Measurements from ENCODE around the gene LSM3. TPM values are rescaled to one million over a fixed set of nuclear protein-coding genes. Genes with fewer than 3 reads are reported as not detected.

The LSM3 gene
- total RNA-seq, 1 donor from 2014 or later: 19.5 TPM

DNA sequence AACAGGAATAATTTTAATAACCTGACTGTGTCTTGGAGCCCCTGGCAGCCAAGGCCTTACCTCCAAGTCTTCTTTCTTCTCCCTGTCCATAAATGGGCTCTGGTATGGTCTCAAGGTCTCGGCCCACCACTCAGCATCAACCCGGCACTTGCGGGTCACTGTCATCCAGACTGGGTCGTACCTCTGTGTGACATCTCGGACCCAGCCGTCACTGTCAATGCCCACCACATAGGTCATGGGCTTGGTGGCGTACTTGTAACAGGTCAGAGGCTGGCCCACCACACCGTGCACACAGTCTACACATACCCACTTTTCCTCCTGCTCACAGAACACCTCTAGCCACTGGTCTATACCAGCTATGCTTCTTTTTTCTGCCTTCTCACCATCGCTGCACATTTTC lies 20.7 kb upstream of the LSM3 start:
- DNase-seq (ENCODE audit: low spot score): no peak

DNA sequence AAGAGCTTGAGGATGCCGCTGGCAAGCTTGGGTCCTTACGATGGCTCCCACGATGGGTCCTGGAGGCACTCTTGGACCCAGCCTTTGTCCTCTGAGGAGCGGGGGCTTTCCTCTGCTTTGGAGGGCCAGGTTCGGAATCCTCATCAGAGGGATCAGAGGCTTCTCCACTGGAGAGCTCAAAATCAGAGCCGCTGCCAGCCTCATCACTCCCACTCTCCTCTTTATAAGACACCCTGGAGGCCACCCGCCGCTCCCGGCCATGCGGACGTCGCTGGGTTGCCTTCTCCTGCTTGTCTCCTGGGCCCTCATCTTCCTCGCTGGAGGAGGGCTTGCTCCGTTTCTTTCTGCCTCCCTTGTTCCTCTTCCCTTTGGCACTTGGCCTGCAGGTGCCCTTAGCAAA lies 20.2 kb upstream of the LSM3 start:
- DNase-seq (ENCODE audit: low spot score): no peak

DNA sequence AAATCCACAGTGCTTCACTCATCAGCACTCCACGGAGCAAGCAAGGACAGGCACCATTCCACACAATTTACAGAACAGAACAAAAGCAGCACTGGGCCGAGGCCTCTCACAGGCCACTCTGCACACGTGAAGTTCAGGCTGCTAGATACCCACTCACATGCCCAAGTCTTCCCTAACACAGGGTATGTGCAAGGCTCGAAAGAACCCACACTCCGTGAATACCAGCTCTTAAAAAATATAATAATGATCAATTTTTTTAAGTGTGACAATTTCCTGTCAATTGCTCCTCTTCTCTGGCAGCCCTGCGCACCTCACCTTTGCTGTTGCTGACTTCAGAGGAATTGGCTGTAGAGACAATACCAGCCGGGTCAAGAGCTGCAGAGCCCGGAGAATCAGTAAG lies 19.2 kb upstream of the LSM3 start:
- no peak for DNase-seq (ENCODE audit: low spot score)

DNA sequence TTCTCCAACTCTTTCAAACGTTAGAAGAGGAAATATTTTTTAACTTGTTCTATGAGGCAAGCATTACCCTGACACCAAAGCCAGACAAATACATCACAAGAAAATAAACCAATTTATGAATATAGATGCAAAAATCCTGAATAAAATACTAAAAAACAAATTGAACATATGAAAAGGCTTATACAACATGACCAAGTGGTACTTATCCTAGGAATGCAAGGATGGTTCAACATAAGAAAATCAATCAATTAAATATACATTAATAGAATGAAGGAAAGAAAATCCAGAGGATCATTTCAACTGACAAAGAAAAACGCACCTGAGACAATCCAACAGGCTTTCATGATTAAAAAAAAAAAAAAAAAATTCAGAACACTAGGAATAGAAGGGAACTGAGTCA lies 17.3 kb upstream of the LSM3 start:
- no peak for DNase-seq (ENCODE audit: low spot score)

DNA sequence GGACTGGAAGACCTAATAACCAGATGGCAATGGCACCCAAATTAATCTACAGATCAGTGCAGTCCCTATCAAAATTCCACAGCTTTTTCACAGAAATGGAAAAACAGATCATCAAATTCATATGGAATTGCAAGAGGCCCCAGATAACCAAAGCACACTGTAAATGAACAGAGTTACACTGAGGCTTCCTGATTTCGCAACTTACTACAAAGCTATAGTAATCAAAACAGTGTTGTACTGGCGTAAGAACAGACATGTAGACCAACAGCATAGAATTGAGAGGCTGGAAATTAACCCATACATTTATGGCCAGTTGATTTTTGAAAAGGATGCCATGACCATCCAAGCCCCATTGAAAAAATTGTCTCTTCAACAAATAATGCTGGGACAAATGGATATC lies 16.4 kb upstream of the LSM3 start:
- no peak for DNase-seq (ENCODE audit: low spot score)

DNA sequence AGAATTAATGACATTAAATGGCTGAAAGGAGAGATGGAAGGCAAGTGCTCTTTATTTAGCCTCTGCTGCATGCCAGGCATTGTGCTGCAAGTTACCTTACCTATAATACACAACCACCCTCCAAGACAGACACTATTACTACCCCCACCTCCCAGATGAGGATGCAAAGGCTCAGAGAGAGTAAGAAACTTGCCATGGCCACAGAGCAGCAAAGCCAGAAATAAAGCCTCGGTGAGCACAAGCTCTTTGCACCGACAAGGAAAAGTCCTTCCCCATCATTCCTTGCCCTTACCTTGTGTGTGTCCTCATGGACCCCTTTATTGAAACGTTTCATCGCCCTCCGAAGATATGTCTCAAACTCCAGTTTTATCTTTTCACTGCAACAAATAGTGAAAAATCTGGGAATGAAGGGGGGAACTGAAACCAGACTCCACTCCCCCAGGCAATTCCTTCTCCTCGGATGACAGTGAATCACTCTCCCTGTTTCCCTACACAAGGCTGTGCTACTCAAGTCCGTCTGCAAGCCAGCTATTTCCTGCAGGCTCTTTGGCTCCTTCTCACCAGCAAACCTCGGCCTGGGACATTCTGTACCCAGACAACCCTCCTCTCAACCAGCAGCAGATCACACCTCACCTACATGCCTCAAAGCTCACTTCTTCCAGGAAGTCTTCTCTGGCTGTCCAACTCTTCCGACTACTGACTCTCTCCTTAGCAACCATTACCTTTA lies 11.6 kb upstream of the LSM3 start:
- DNase-seq (ENCODE audit: low spot score): no peak

DNA sequence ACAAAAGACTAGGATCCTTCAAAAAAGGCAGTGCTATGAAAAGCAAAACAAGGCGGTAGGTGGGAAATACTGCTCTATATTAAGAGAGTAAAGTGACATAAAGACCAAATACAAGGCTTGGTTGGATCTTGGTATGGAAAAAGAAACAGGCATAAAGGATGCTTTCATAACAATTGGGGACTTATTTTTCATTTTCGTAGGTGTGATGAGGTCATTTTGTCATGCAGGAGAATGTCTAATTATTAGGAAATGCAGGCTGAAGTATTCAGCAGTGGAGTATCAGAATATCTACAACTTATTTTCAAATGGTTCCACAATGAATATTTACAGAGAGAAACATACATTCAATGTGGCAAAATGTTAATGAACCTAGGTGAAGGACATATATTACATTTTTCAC lies 9.2 kb upstream of the LSM3 start:
- DNase-seq (ENCODE audit: low spot score): no peak

DNA sequence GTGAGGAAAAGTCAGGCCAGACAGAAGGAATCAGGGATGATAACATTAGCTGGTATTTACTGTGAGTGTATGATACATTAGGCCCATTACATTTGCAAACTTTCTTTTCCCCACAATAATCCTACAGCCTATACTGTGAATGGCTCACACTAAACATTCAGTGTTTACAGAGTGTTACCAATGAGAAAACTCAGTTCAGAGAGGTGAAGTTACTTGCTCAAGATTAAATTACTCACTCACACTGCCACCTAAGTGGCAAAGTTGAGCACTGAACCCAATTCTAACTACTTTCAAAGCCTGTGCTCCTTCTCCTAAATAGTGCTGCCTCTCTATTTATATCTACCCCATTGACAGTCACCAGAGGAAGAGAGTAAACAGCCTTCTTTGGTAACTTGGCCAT lies 8.7 kb upstream of the LSM3 start:
- no peak for DNase-seq (ENCODE audit: low spot score)

DNA sequence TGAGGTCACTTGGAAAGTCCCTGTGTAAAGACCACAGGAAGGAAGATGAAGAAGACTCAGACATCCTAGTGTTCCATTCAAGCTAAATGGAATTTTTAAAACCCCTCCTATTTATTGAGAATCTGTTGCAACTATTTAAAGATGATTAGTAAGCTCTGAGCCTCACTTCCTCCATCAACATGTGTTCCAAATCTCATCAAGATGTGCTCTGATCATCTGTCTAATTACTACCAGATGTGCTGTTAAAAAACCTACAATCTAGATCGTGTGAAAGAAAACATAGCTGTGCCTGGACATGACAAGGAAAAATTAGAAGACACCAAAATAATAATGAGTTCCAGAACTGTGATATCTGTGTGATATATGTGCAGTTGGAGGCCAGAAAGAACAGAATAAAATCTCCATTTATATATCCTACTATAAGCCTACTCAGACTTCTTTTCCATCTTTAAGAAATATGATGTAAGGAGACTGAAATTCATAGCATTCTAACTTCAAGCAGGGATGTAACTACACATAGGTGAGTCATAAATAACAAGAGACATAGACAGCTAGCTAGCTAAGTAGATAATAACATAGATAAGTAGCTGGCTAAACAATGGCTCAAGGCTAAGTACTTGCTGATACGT lies 8.0 kb upstream of the LSM3 start:
- DNase-seq (ENCODE audit: low spot score): peak; percentile 21

DNA sequence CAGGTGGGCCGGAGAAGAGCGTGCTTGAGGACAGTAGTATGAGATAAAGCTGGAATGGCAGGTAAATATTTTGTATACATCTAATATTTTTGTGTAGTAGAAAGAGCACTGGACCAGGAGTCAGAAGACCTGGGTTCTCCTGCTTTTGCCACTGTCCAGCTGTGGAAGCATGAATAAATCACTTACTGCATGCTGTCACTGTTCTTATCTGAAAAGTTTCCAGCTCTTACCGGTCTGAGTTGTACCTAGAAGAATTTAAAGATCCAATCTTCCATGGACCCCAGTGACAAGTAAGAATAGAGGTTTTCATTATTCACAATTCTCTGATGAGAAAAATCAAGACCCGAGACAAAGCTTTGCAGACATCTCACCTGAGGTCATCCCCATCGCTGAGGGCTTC lies 6.1 kb upstream of the LSM3 start:
- no peak for DNase-seq (ENCODE audit: low spot score)

DNA sequence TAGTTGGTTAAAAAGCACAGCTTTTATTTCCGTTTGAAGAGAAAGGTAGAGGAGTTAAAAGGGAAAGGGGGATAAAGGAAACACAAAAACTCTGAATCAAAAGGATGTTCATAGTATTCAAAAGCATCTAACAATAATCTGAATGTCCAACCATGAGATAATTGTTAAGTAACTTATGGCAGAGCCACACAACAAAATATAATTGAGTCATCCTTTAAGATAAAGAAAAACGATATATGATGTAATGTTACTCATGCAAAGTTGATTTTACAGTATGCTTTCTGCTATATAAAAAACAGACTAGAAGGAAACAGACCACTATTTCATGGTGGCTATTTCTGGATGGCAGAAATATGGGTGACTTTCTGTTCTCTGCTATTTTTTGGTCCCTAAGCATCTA lies 4.1 kb upstream of the LSM3 start:
- no peak for DNase-seq (ENCODE audit: low spot score)

DNA sequence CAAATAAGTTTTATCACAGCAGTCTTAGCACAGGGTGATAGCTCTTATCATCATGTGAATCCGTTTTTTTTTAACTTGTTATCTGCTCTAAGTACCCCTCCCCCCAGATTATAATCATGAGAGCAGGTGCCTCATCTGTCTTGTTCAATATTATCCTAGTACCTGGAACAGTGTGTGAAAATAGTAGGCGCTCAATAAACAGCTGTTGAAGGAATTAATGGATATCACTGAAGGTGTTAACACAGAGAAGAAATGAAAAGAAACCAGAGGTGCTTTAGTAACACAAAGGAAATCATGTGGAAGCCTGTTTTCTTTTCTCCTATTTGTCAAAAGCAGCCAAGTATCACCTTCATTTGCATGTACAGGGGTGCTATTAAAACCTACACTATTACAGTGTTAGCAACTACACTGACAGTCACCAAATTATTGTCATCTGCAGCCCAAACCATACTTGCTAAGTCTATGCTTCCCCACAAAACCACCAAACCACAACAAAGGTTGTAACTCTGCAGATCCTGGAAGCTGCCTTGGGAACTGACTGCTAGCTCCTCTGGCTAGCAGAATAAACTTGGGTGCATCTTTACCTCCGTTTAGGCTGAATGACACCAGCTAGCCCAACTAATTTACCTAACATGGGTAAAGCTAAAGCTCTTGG lies 3.1 kb upstream of the LSM3 start:
- DNase-seq (ENCODE audit: low spot score): no peak

DNA sequence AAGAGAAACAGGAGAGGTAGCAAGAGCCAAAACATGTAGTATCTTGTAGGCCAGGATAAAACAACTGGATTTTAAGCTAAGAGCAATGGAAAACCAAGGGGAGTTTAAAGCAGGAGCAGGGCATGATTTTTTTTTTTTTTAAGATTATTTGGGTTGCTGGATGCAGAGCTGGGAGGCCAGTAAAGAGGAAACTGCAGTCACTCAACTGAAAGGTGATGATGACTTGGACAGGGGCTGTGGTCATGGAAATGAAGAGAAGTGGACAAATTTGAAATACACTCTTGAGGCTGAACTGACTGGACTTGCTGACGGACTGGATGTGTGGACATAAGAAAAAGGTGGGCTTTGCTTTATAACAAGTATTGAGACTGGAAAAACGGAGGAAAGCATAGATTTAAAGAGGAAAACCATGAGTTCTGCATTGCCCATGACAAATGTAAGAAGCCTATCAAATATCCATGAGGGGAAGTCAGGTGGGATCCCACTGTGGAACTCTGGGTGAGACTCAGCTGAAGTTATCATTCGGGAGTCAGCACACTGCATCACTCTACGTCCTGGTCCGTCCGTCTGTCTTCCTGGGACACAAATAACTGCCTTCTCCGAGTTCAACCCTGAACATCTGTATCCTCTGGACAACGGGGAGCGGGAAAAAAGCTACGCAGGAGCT lies 904 bp upstream of the LSM3 start:
- DNase-seq (ENCODE audit: low spot score): no peak

DNA sequence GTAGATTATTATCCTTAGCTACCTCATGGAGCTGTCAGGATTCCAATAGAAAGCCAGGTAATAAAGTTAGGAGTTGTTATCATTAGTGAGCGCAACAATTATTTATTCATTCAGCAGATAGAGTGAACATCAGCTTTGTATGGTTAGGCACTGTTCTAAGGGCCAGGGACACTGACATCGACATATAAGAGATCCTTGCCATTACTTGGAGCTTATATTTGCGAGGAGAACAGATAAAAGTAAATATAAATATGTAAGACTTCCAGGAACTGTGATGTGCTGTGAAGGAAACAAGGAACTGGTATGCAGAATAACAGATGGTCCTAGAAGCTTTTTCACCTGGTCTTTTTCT lies 473 bp downstream of the LSM3 start:
- DNase-seq (ENCODE audit: low spot score): no peak

DNA sequence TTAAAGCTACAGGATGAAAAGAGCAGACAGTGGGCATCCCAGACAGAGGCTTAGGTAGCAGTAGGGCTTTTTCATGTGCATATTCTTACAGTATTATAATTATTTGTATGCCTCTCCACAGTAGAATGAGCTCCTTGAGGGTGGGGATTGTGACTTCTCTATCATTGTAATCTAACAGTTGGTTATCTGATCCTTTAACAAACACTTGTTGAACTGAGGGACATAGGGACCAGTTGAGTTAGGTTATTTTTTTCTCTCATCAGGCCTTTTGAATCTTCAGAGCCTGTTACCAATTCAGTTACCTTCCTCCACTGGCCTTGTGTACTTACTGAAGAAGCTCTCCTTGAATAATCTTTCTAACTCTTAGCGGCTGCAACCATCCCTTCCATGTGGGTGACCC lies 1.2 kb downstream of the LSM3 start:
- no peak for DNase-seq (ENCODE audit: low spot score)

DNA sequence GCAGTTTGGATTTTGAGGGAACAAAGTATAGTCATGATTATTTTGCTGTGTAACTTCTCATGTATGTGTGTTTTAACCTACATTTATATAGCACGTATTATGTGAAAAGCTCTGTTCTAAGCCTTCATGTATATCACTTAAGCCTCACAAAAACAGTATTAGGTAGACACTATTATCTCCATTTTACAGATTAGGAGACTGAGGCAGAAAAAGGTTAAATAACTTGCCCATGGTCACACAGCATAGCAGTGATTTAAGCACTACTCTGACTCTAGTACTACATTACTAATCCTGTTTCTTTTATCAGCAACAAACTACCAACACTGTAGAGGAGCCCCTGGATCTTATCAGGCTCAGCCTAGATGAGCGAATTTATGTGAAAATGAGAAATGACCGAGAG lies 2.6 kb downstream of the LSM3 start:
- DNase-seq (ENCODE audit: low spot score): no peak

DNA sequence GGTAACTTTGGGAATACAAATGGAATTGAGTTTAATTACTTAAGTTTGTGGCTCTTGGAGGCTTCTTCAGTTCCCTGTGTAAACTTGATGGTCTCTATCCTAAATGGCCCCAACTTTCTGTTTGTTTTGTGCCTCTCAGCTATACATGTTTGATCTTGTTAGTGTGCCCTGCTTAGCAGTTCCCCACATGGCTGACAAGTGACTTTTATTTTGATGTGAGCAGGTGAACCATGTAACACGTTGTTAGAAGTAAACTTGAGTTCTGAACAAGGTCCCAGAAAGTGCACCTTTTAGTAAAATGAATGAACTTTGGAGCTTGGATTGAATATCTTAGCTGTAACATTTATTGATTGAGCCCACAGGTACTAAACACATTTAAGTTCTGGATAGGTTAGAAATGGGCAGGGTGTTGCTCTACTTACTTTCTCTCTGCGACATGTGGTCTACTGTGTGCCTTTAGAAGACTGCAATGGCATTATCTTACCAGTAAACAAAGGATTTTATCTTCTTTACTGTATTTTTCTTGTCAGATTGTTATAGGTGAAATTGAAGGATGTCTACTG lies 4.5 kb downstream of the LSM3 start:
- no peak for DNase-seq (ENCODE audit: low spot score)

DNA sequence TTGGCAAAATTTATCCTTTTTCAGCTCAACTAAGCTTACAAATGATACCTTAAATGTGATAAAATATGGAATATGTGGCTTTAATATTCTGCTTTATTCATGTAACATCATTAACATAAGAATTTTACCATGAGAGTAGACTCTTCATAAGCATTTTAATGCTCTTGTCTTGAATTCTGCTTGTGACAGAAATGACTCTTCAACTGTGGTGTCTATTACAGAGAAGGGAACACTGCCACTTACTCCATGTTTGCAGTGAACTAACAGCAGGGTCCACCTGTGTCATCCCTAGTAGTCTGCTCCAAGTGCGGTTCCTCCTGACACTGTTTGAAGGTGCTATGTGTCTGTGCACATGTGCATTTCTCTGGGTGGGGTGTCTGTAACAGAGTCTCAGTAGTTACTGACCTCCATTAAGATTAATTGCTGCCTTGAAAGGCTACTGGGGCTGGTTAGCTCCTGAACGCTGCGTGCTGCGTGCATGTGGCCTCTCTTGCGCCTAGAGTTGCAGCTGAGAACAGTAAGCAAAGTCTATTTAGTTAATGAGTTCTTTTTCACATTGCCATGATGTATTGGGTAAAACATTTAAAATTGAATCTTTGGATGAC lies 8.3 kb downstream of the LSM3 start:
- no peak for DNase-seq (ENCODE audit: low spot score)

DNA sequence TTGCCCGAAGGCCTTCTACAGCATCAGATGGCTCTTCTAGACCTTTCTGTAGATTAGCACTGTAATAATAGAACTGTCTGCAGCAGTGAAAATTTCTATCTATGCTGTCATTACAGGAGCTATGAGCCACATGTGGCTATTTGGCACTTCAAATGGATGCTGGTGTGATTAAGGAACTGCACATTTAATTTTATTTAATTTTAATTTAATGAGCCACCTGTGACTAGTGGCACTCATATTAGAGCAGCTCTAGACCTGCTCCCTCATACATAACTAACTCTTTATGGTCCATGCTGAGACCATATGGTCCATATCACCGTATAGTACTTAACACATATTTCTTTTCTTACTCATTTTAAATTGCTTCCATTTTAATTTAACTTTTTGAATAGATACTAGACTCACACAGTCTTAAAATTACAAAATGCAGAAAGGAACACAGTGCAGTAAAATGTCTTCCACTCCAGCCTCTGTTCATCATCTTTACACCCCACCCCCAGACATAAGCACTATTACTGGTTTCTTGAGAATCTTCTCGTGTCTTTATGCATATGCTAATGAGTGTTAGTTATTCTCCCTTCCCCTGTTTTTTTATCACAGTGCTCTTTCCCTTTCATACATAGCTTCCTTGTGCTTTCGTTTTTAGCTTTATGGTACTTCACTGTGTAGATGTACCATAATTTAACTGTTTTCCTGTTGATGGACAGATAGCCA lies 9.6 kb downstream of the LSM3 start:
- no peak for DNase-seq (ENCODE audit: low spot score)

DNA sequence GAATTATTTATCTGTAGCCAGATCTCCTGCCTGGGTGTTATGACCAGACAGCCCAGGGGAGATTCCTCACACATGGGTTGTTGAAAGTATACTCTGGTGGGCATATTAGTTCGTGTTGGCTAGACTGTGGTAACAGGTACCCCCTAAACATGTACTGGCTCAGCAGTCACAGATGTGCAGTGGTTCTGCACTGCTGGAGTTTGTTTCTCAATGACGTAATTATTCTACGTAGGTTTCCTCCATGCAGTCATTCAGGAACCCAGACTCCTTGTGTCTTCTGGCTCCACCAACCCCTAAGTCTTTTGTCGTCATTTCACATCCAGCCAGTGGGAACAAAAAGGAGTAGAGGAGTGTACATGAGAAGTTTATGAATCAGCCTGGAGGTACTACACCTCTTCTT lies 16.2 kb downstream of the LSM3 start:
- DNase-seq (ENCODE audit: low spot score): no peak

DNA sequence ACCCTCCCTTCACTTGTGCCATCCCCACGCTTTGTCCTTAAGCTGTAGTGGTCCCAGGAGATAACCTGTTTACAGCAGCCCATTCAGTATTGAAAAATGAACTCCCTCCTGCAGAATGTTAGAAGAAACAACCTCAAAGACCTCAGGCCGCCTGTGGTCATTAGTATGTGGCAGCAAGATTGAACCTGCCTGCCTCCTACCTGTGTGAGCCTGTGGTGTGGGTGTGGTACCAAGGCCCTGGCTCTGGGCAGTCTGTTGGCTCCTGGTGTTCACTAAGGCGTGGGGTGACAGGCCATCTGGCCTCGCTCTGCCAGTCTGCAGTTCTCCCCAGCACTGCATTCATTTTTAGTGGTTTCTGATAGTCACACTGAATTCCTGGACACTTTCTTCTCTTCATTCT lies 21.0 kb downstream of the LSM3 start:
- DNase-seq (ENCODE audit: low spot score): no peak

Measured in umbilical cord (tissue), 2 donors.